HEK293 (cell line): Measurements from ENCODE around the gene RAI14.
A peak's percentile ranks its signal among the peaks of the same experiment; 100 is the strongest.

ENCODE experiments used
- BCL11B ChIP-seq: fragments of 450-650 bp; formaldehyde crosslinking; IDR thresholded peaks from 2 replicates; pipeline ENCODE4 v1.5.1; 2016; ENCODE audit warnings: low read depth, missing biosample characterization, missing genetic modification characterization
- GLIS1 ChIP-seq: fragments of 450-650 bp; formaldehyde crosslinking; IDR thresholded peaks from 2 replicates; pipeline ENCODE4 v1.5.1; 2016; ENCODE audit warnings: missing biosample characterization, missing genetic modification characterization
- HOXA7 ChIP-seq: sonication (generic); formaldehyde crosslinking; IDR thresholded peaks from 2 replicates; pipeline ENCODE4 v1.8.1; 2022; ENCODE audit warnings: missing genetic modification reagents, borderline replicate concordance
- KLF7 ChIP-seq: fragments of 450-650 bp; formaldehyde crosslinking; IDR thresholded peaks from 2 replicates; pipeline ENCODE4 v1.5.1; 2016; ENCODE audit warnings: missing biosample characterization, missing genetic modification characterization, borderline replicate concordance
- SCRT1 ChIP-seq: fragments of 450-650 bp; formaldehyde crosslinking; IDR thresholded peaks from 2 replicates; pipeline ENCODE4 v1.5.1; 2016; ENCODE audit warnings: missing biosample characterization, missing genetic modification characterization, borderline replicate concordance
- SETDB1 ChIP-seq: IDR thresholded peaks from one replicate; pipeline ENCODE4 v1.6.1; 2017; ENCODE audit warnings: mild to moderate bottlenecking, low read length, moderate library complexity, mixed read lengths; ENCODE audit not compliant: insufficient read length
- SP3 ChIP-seq: fragments of 450-650 bp; formaldehyde crosslinking; IDR thresholded peaks from 2 replicates; pipeline ENCODE4 v1.5.1; 2016; ENCODE audit warnings: missing biosample characterization, missing genetic modification characterization
- TRIM28 ChIP-seq: IDR thresholded peaks from 2 replicates; pipeline ENCODE4 v1.6.1; 2011; ENCODE audit warnings: low read length, control low read depth, borderline replicate concordance
- ZBTB17 ChIP-seq: fragments of 450-650 bp; formaldehyde crosslinking; IDR thresholded peaks from 2 replicates; pipeline ENCODE4 v1.5.1; 2016; ENCODE audit warnings: missing biosample characterization, missing genetic modification characterization
- ZBTB20 ChIP-seq: fragments of 450-650 bp; formaldehyde crosslinking; IDR thresholded peaks from 2 replicates; pipeline ENCODE4 v1.5.1; 2016; ENCODE audit warnings: missing biosample characterization, missing genetic modification characterization
- ZNF132 ChIP-seq: fragments of 450-650 bp; formaldehyde crosslinking; IDR thresholded peaks from 2 replicates; pipeline ENCODE4 v1.5.1; 2017; ENCODE audit warnings: missing biosample characterization, missing genetic modification characterization, borderline replicate concordance
- ZNF133 ChIP-seq: fragments of 450-650 bp; formaldehyde crosslinking; IDR thresholded peaks from 2 replicates; pipeline ENCODE4 v1.5.1; 2016; ENCODE audit warnings: missing biosample characterization, missing genetic modification characterization
- ZNF350 ChIP-seq: fragments of 450-650 bp; formaldehyde crosslinking; IDR thresholded peaks from 2 replicates; pipeline ENCODE4 v1.5.0; 2017; ENCODE audit warnings: missing biosample characterization, mild to moderate bottlenecking, missing genetic modification characterization
- ZNF416 ChIP-seq: fragments of 450-650 bp; formaldehyde crosslinking; IDR thresholded peaks from 2 replicates; pipeline ENCODE4 v1.5.1; 2016; ENCODE audit warnings: missing biosample characterization, missing genetic modification characterization
- ZNF596 ChIP-seq: fragments of 450-650 bp; IDR thresholded peaks from 2 replicates; pipeline ENCODE4 v1.5.0; 2018; ENCODE audit warnings: missing biosample characterization, mild to moderate bottlenecking, missing genetic modification characterization, moderate library complexity
- ZNF707 ChIP-seq: fragments of 450-650 bp; formaldehyde crosslinking; IDR thresholded peaks from 2 replicates; pipeline ENCODE4 v1.5.1; 2016; ENCODE audit warnings: missing biosample characterization, missing genetic modification characterization
- ZNF830 ChIP-seq: fragments of 450-650 bp; IDR thresholded peaks from 2 replicates; pipeline ENCODE4 v1.5.0; 2018; ENCODE audit warnings: missing biosample characterization, missing genetic modification characterization, low read depth, mild to moderate bottlenecking, moderate library complexity
- ZSCAN23 ChIP-seq: fragments of 450-650 bp; formaldehyde crosslinking; IDR thresholded peaks from 2 replicates; pipeline ENCODE4 v1.5.1; 2016; ENCODE audit warnings: missing biosample characterization, missing genetic modification characterization
- ZXDB ChIP-seq: fragments of 450-650 bp; formaldehyde crosslinking; IDR thresholded peaks from 2 replicates; pipeline ENCODE4 v1.5.1; 2016; ENCODE audit warnings: missing biosample characterization, missing genetic modification characterization
- TF ChIP-seq, protein P1 (sequence below): fragments of 450-650 bp; formaldehyde crosslinking; IDR thresholded peaks from 2 replicates; pipeline ENCODE4 v1.5.1; 2016; ENCODE audit warnings: missing biosample characterization, missing genetic modification characterization
- TF ChIP-seq, protein P2 (sequence below): fragments of 450-650 bp; formaldehyde crosslinking; IDR thresholded peaks from 2 replicates; pipeline ENCODE4 v1.5.1; 2016; ENCODE audit warnings: missing biosample characterization, missing genetic modification characterization
- TF ChIP-seq, protein P3 (sequence below): fragments of 450-650 bp; formaldehyde crosslinking; IDR thresholded peaks from 2 replicates; pipeline ENCODE4 v1.5.1; 2017; ENCODE audit warnings: missing biosample characterization, missing genetic modification characterization
- TF ChIP-seq, protein P4 (sequence below): fragments of 450-650 bp; formaldehyde crosslinking; IDR thresholded peaks from 2 replicates; pipeline ENCODE4 v1.5.1; 2016; ENCODE audit warnings: missing biosample characterization, missing genetic modification characterization
- TF ChIP-seq, protein P5 (sequence below): fragments of 450-650 bp; IDR thresholded peaks from 2 replicates; pipeline ENCODE4 v1.5.1; 2018; ENCODE audit warnings: missing biosample characterization, missing genetic modification characterization
- TF ChIP-seq, protein P6 (sequence below): fragments of 450-650 bp; formaldehyde crosslinking; IDR thresholded peaks from 2 replicates; pipeline ENCODE4 v1.5.1; 2016; ENCODE audit warnings: missing biosample characterization, missing genetic modification characterization
- TF ChIP-seq, protein P7 (sequence below): fragments of 450-650 bp; formaldehyde crosslinking; IDR thresholded peaks from 2 replicates; pipeline ENCODE4 v1.5.1; 2017; ENCODE audit warnings: missing biosample characterization, mild to moderate bottlenecking, missing genetic modification characterization, moderate library complexity

The RAI14 gene

DNA sequence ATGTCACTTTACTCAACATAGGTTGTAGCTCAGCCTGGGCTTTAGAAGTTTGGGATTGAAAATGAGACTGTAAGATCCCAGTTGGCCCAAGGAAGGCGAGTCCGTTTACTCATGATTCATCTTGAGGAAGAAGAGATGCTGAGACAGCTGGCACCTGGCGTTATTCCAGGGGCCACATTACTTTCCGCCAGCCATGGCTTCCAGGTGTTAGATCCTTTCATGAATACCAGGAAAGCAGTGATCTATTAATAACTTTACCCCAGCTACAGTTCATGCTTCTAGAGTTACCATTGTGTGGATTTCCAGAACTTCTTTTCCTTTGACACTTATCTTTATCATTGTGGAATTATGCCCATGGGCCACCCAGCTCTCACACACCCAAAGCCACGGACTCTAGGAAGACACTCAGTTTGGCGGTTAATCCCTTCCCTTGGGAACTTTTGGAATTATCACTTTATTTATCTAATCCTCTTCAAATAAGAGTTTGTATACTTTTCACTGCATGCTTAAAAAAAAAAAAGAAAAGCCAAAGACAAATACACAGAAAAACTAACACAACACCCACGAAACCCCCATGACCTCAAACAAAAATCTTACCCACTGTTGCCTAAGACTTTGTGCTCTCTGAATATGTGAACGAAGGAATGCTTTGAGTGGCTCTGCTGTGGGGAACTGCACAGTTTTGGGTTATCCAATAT, 26.9 kb downstream of the RAI14 start (continued):
- TF ChIP-seq, protein P1, sequence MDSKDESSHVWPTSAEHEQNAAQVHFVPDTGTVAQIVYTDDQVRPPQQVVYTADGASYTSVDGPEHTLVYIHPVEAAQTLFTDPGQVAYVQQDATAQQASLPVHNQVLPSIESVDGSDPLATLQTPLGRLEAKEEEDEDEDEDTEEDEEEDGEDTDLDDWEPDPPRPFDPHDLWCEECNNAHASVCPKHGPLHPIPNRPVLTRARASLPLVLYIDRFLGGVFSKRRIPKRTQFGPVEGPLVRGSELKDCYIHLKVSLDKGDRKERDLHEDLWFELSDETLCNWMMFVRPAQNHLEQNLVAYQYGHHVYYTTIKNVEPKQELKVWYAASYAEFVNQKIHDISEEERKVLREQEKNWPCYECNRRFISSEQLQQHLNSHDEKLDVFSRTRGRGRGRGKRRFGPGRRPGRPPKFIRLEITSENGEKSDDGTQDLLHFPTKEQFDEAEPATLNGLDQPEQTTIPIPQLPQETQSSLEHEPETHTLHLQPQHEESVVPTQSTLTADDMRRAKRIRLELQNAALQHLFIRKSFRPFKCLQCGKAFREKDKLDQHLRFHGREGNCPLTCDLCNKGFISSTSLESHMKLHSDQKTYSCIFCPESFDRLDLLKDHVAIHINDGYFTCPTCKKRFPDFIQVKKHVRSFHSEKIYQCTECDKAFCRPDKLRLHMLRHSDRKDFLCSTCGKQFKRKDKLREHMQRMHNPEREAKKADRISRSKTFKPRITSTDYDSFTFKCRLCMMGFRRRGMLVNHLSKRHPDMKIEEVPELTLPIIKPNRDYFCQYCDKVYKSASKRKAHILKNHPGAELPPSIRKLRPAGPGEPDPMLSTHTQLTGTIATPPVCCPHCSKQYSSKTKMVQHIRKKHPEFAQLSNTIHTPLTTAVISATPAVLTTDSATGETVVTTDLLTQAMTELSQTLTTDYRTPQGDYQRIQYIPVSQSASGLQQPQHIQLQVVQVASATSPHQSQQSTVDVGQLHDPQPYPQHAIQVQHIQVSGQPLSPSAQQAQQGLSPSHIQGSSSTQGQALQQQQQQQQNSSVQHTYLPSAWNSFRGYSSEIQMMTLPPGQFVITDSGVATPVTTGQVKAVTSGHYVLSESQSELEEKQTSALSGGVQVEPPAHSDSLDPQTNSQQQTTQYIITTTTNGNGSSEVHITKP, result no peak
- TF ChIP-seq HOXA7 (CRISPR knock-in tag) (no peak), ZNF133 (tag by site-specific recombination) (no peak), ZNF132 (tag by site-specific recombination) (no peak), SCRT1 (tag by site-specific recombination) (no peak), BCL11B (no peak), SETDB1 (no peak), GLIS1 (tag by site-specific recombination) (no peak), ZNF350 (tag by site-specific recombination) (no peak), ZNF830 (no peak), TRIM28 (no peak), ZBTB17 (tag by site-specific recombination) (no peak), KLF7 (tag by site-specific recombination) (no peak), ZNF416 (no peak), ZNF707 (no peak), ZNF596 (tag by site-specific recombination) (no peak), ZSCAN23 (tag by site-specific recombination) (no peak), ZXDB (tag by site-specific recombination) (peak; percentile 59; the same call in 1 of the 2 replicates), SP3 (tag by site-specific recombination) (no peak), ZBTB20 (tag by site-specific recombination) (no peak)
- TF ChIP-seq, protein P2, sequence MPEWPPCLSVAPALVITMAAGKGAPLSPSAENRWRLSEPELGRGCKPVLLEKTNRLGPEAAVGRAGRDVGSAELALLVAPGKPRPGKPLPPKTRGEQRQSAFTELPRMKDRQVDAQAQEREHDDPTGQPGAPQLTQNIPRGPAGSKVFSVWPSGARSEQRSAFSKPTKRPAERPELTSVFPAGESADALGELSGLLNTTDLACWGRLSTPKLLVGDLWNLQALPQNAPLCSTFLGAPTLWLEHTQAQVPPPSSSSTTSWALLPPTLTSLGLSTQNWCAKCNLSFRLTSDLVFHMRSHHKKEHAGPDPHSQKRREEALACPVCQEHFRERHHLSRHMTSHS (tag by site-specific recombination), result no peak
- TF ChIP-seq, protein P3, sequence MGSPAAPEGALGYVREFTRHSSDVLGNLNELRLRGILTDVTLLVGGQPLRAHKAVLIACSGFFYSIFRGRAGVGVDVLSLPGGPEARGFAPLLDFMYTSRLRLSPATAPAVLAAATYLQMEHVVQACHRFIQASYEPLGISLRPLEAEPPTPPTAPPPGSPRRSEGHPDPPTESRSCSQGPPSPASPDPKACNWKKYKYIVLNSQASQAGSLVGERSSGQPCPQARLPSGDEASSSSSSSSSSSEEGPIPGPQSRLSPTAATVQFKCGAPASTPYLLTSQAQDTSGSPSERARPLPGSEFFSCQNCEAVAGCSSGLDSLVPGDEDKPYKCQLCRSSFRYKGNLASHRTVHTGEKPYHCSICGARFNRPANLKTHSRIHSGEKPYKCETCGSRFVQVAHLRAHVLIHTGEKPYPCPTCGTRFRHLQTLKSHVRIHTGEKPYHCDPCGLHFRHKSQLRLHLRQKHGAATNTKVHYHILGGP (tag by site-specific recombination), result peak; percentile 64
- TF ChIP-seq, protein P4, sequence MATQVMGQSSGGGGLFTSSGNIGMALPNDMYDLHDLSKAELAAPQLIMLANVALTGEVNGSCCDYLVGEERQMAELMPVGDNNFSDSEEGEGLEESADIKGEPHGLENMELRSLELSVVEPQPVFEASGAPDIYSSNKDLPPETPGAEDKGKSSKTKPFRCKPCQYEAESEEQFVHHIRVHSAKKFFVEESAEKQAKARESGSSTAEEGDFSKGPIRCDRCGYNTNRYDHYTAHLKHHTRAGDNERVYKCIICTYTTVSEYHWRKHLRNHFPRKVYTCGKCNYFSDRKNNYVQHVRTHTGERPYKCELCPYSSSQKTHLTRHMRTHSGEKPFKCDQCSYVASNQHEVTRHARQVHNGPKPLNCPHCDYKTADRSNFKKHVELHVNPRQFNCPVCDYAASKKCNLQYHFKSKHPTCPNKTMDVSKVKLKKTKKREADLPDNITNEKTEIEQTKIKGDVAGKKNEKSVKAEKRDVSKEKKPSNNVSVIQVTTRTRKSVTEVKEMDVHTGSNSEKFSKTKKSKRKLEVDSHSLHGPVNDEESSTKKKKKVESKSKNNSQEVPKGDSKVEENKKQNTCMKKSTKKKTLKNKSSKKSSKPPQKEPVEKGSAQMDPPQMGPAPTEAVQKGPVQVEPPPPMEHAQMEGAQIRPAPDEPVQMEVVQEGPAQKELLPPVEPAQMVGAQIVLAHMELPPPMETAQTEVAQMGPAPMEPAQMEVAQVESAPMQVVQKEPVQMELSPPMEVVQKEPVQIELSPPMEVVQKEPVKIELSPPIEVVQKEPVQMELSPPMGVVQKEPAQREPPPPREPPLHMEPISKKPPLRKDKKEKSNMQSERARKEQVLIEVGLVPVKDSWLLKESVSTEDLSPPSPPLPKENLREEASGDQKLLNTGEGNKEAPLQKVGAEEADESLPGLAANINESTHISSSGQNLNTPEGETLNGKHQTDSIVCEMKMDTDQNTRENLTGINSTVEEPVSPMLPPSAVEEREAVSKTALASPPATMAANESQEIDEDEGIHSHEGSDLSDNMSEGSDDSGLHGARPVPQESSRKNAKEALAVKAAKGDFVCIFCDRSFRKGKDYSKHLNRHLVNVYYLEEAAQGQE (tag by site-specific recombination), result no peak
- TF ChIP-seq, protein P5, sequence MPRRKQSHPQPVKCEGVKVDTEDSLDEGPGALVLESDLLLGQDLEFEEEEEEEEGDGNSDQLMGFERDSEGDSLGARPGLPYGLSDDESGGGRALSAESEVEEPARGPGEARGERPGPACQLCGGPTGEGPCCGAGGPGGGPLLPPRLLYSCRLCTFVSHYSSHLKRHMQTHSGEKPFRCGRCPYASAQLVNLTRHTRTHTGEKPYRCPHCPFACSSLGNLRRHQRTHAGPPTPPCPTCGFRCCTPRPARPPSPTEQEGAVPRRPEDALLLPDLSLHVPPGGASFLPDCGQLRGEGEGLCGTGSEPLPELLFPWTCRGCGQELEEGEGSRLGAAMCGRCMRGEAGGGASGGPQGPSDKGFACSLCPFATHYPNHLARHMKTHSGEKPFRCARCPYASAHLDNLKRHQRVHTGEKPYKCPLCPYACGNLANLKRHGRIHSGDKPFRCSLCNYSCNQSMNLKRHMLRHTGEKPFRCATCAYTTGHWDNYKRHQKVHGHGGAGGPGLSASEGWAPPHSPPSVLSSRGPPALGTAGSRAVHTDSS (tag by site-specific recombination), result peak; percentile 68
- TF ChIP-seq, protein P6, sequence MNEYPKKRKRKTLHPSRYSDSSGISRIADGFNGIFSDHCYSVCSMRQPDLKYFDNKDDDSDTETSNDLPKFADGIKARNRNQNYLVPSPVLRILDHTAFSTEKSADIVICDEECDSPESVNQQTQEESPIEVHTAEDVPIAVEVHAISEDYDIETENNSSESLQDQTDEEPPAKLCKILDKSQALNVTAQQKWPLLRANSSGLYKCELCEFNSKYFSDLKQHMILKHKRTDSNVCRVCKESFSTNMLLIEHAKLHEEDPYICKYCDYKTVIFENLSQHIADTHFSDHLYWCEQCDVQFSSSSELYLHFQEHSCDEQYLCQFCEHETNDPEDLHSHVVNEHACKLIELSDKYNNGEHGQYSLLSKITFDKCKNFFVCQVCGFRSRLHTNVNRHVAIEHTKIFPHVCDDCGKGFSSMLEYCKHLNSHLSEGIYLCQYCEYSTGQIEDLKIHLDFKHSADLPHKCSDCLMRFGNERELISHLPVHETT, result no peak
- TF ChIP-seq, protein P7, sequence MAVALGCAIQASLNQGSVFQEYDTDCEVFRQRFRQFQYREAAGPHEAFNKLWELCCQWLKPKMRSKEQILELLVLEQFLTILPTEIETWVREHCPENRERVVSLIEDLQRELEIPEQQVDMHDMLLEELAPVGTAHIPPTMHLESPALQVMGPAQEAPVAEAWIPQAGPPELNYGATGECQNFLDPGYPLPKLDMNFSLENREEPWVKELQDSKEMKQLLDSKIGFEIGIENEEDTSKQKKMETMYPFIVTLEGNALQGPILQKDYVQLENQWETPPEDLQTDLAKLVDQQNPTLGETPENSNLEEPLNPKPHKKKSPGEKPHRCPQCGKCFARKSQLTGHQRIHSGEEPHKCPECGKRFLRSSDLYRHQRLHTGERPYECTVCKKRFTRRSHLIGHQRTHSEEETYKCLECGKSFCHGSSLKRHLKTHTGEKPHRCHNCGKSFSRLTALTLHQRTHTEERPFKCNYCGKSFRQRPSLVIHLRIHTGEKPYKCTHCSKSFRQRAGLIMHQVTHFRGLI (tag by site-specific recombination), result no peak
